Retinal pigment epithelial cell (primary cell): ENCODE data around the gene CNOT10.
A peak's percentile ranks its signal among the peaks of the same experiment; 100 is the strongest.

Source experiments
- DNase-seq: peaks from one replicate; pipeline ENCODE4 v3.0.0-alpha.2; 2010; ENCODE audit warnings: low read depth
- H3K4me3 ChIP-seq: 2 replicates; pipeline ENCODE4 v1.5.1; 2011; ENCODE audit warnings: mild to moderate bottlenecking, low read length, control low read depth, moderate library complexity
- TF ChIP-seq, protein P1 (sequence below): conservative IDR thresholded peaks from 2 replicates; pipeline ENCODE4 v1.5.1; 2011; ENCODE audit warnings: low read depth, low read length, control low read depth, inconsistent platforms

Gene CNOT10

GRCh38 chr3:32757618-32758374, 72.8 kb downstream of the CNOT10 start:
- no peak for DNase-seq
- no peak overlapping the region for H3K4me3 ChIP-seq
- TF ChIP-seq, protein P1, sequence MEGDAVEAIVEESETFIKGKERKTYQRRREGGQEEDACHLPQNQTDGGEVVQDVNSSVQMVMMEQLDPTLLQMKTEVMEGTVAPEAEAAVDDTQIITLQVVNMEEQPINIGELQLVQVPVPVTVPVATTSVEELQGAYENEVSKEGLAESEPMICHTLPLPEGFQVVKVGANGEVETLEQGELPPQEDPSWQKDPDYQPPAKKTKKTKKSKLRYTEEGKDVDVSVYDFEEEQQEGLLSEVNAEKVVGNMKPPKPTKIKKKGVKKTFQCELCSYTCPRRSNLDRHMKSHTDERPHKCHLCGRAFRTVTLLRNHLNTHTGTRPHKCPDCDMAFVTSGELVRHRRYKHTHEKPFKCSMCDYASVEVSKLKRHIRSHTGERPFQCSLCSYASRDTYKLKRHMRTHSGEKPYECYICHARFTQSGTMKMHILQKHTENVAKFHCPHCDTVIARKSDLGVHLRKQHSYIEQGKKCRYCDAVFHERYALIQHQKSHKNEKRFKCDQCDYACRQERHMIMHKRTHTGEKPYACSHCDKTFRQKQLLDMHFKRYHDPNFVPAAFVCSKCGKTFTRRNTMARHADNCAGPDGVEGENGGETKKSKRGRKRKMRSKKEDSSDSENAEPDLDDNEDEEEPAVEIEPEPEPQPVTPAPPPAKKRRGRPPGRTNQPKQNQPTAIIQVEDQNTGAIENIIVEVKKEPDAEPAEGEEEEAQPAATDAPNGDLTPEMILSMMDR: no peak

DNA sequence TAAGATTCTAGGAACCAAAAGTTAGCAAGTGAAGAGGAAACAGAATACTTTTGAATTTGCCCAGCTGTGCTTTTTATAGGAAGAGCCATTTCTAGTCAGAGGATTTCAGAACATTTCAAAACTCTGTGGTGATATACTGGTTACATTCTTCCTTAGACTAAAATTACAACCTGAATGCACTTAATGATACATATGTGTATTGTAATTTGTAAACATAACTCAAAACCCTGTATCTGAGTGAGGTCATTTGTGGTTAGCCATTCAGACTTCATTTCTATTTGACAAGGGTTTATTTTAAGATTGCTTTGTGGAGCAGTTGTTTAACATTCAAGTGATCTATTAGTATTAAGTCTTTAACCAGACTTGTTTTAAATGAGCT, 73.4 kb downstream of the CNOT10 start:
- DNase-seq: no peak
- no peak overlapping the region for H3K4me3 ChIP-seq
- TF ChIP-seq, protein P1: no peak

DNA sequence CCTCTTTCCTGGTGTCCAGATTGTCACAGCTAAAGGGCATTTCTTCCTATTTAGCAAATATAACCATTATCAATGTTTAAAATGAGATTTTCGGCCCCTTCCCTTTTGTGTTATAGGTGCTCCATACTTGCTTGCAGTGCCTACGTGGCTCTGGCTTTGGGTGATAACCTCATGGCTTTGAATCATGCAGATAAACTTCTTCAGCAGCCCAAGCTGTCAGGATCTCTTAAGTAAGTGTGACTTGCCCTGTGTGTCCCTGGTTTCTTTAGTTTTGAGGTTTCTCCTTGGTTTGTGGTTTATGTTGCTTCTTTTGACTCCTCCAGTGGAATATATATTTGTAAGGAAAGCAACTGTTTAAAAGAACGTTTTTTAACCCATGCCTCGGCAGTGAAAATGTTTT, 74.4 kb downstream of the CNOT10 start:
- TF ChIP-seq, protein P1: no peak
- DNase-seq: no peak
- no peak overlapping the region for H3K4me3 ChIP-seq

- H3K4me3 ChIP-seq: no peak overlapping the region
- TF ChIP-seq, protein P1: no peak
- DNase-seq: no peak
Measured at GRCh38 chr3:32764481-32764880, 79.5 kb downstream of the CNOT10 start.

DNA sequence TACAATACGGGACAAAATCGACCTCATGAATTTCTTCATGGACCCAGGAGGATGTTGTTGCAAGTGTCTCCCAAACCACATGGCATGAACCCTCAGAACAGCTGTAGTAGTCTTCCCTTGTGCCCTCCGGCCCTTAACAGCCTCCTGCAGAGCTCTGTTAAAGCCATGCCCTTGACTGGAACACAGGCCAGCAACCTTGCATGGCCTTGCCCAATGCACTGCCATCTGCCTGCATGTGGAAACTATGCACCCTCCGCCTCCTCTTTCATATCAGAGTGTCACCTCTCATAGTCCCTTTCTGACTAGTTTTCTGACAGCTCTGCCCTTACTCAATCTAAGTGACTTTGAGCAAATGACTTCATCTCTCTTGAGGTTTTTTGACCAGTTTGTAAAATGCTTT, 93.4 kb downstream of the CNOT10 start:
- TF ChIP-seq, protein P1: no peak
- no peak for DNase-seq
- H3K4me3 ChIP-seq: no peak overlapping the region

- TF ChIP-seq, protein P1: no peak
- H3K4me3 ChIP-seq: peak overlapping the region; percentile 74
- DNase-seq: no peak
Measured at GRCh38 chr3:32780071-32780734, 95.2 kb downstream of the CNOT10 start.

GRCh38 chr3:32780735-32781210, 95.8 kb downstream of the CNOT10 start:
- DNase-seq: peak; percentile 12
- H3K4me3 ChIP-seq: peak overlapping the region; percentile 74
- TF ChIP-seq, protein P1: peak; percentile 25
